Measurements from ENCODE around the gene CLIP2. TPM values are rescaled to one million over a fixed set of nuclear protein-coding genes. Genes with fewer than 3 reads are reported as not detected.

Gene CLIP2
- total and polyA plus RNA-seq, 2 of the 4 experiments (the other 2 are of a cell fraction) = 18.1 to 20.7 TPM

DNA sequence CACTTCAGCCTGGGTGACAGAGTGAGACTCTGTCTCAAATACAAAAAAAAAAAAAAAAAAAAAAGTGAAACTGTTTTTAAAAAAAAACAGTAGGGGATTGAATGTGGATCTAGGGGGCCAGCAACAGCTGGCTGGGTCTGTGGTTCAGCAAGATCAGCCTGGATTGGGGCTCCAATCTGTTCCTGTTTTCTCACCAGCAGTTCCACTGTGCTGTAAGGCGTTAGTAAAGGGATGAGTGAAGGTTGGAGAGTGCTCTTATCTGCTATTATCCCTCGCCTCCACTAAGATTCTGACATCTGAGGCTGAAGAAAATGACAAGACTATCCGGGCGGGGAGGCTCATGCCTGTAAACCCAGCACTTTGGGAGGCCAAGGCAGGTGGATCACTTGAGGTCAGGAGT lies 122.8 kb downstream of the CLIP2 start:
- no peak overlapping the region for H3K4me2 ChIP-seq (ENCODE audit: low read depth, low read length)
- DNase-seq (no peak), ATAC-seq (ENCODE audit: low read depth) (0 out of 2 replicates have a peak, but pooled peaks have one; percentile 12)
- no peak overlapping the region for H4K5ac ChIP-seq (ENCODE audit: low read depth, low read length)
- intact Hi-C loops (cut with micrococcal nuclease) = loop anchor here (10.0 kb wide), 1 partner anchor 263 kb away; no protein-coding TSS in a partner anchor
- no peak overlapping the region for H3K14ac ChIP-seq (replicated peaks; ENCODE audit: low read depth, low read length)
- no peak overlapping the region for H3K23ac ChIP-seq (ENCODE audit: low read depth, low read length)
- no peak overlapping the region for H2BK20ac ChIP-seq (ENCODE audit: low read depth, low read length)
- CTCF ChIA-PET = no interaction called here
- H3K18ac ChIP-seq (ENCODE audit: low read depth, low read length) = no peak overlapping the region
- no peak overlapping the region for H4K91ac ChIP-seq (ENCODE audit: insufficient read depth, low read depth, low read length)
- no TSS peak for BruUV-seq (replicated peaks)
- H4K20me1 ChIP-seq (ENCODE audit: insufficient read depth, low read length) = no peaks in the 10 kb centered on the region; the same call in 1 of the 2 replicates
- H2AK9ac ChIP-seq (replicated peaks; ENCODE audit: low read depth, low read length, poor library complexity) = no peak overlapping the region
- no peak overlapping the region for H3K4me3 ChIP-seq (ENCODE audit: insufficient read depth, low read depth, low read length)
- H3K36me3 ChIP-seq (ENCODE audit: control insufficient read depth, insufficient read depth, low read length) = no peaks in the 10 kb centered on the region
- H3K27ac ChIP-seq (ENCODE audit: insufficient read depth, low read length) = no peak overlapping the region
- H2AFZ ChIP-seq (replicated peaks; ENCODE audit: low read length, poor library complexity) = no peak overlapping the region
- in situ Hi-C loops (cut with MboI; ENCODE audit: low sequenced_read_pairs) = no loop called here
- no peak overlapping the region for H2BK15ac ChIP-seq (ENCODE audit: low read depth, low read length)
- no peak overlapping the region for H3K4ac ChIP-seq (ENCODE audit: low read depth, low read length)
- H3K4me1 ChIP-seq (ENCODE audit: control insufficient read depth, insufficient read depth, low read length) = no peaks in the 10 kb centered on the region
- no peak overlapping the region for H3K56ac ChIP-seq (ENCODE audit: extremely low read depth, insufficient read depth, low read length)
- H2BK120ac ChIP-seq (ENCODE audit: low read depth, low read length) = no peak overlapping the region
- POLR2A ChIA-PET (ENCODE audit: unreplicated experiment) = no interaction called here
- no peak overlapping the region for H2BK5ac ChIP-seq (ENCODE audit: low read depth, low read length, poor library complexity, severe bottlenecking)
- H3K27me3 ChIP-seq (ENCODE audit: control insufficient read depth, insufficient read depth, low read length) = no peaks in the 10 kb centered on the region
- no CpG with 5 or more reads among the region's 4 CpGs for WGBS, 2 experiments (ENCODE audit: extremely low coverage in 2 of 2, insufficient read length in 1 of 2)
- H3K79me1 ChIP-seq (ENCODE audit: low read depth in 1 of 2, low read length in 2 of 2) = no peaks in the 10 kb centered on the region
- no peak overlapping the region for H3K9ac ChIP-seq (ENCODE audit: low read depth, low read length)
- H4K8ac ChIP-seq (ENCODE audit: low read depth in 2 of 2, low read length in 2 of 2) = no peak overlapping the region
- H3K9me1 ChIP-seq (ENCODE audit: insufficient read depth, low read length) = no peaks in the 10 kb centered on the region
- TF ChIP-seq CHD1 (IDR thresholded peaks at IDR 0.05; ENCODE audit: low read depth, low read length) (no peak), BHLHE40 (IDR thresholded peaks at IDR 0.05; ENCODE audit: low read depth, low read length) (no peak), NFE2L2 (IDR thresholded peaks at IDR 0.05; ENCODE audit: low read depth, low read length) (no peak), MXI1 (IDR thresholded peaks at IDR 0.05; ENCODE audit: borderline replicate concordance, low read depth, low read length) (no peak), FOS (IDR thresholded peaks at IDR 0.05; ENCODE audit: low read depth, low read length) (no peak), POLR2A (IDR thresholded peaks at IDR 0.05; ENCODE audit: low read depth, low read length) (no peak), USF2 (IDR thresholded peaks at IDR 0.05; ENCODE audit: low read depth, low read length) (no peak), RCOR1 (IDR thresholded peaks at IDR 0.05; ENCODE audit: insufficient replicate concordance, low read length) (no peak), MAFK (IDR thresholded peaks at IDR 0.05; ENCODE audit: low read depth, low read length) (no peak), RAD21 (IDR thresholded peaks at IDR 0.05; ENCODE audit: low read length) (no peak), MAZ (IDR thresholded peaks at IDR 0.05; ENCODE audit: borderline replicate concordance, low read depth, low read length) (no peak), CEBPB (IDR thresholded peaks at IDR 0.05; ENCODE audit: low read depth, low read length) (no peak), RFX5 (IDR thresholded peaks at IDR 0.05; ENCODE audit: low read depth, low read length) (no peak), SMC3 (IDR thresholded peaks at IDR 0.05; ENCODE audit: low read depth, low read length) (no peak), ELK1 (IDR thresholded peaks at IDR 0.05; ENCODE audit: borderline replicate concordance, low read depth, low read length) (no peak)
- TF ChIP-seq, protein P1, sequence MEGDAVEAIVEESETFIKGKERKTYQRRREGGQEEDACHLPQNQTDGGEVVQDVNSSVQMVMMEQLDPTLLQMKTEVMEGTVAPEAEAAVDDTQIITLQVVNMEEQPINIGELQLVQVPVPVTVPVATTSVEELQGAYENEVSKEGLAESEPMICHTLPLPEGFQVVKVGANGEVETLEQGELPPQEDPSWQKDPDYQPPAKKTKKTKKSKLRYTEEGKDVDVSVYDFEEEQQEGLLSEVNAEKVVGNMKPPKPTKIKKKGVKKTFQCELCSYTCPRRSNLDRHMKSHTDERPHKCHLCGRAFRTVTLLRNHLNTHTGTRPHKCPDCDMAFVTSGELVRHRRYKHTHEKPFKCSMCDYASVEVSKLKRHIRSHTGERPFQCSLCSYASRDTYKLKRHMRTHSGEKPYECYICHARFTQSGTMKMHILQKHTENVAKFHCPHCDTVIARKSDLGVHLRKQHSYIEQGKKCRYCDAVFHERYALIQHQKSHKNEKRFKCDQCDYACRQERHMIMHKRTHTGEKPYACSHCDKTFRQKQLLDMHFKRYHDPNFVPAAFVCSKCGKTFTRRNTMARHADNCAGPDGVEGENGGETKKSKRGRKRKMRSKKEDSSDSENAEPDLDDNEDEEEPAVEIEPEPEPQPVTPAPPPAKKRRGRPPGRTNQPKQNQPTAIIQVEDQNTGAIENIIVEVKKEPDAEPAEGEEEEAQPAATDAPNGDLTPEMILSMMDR (conservative IDR thresholded peaks at IDR 0.05; ENCODE audit: low read depth, low read length) = no peak
- H3K9me3 ChIP-seq (ENCODE audit: control insufficient read depth, insufficient read depth, low read length) = no peaks in the 10 kb centered on the region
- dilution Hi-C loops (cut with HindIII; ENCODE audit: low sequenced_read_pairs, unreplicated experiment) = no loop called here
- no peak overlapping the region for H2AK5ac ChIP-seq (ENCODE audit: low read depth, low read length)
